Activated CD8-positive, alpha-beta memory T cell treated with anti-CD3 and anti-CD28 coated beads, Interleukin-2, amount 10 ng/mL, durations not matched to agents 7 days and 5 days (primary cell): ENCODE data around the gene RNF217. TPM values are rescaled to one million over a fixed set of nuclear protein-coding genes. Genes with fewer than 3 reads are reported as not detected.
"Not testable (repeated sequence)": the region's sequence is repeated elsewhere in the genome, so short reads cannot be mapped to it uniquely, and the experiment has no call there.

Experiments
- ATAC-seq: fragments of 150-1000 bp; cut with Tn5 transposase; one replicate; pipeline ENCODE4 v1.10.0; 2021; ENCODE audit warnings: moderate library complexity
- CTCF ChIA-PET: fragments of 350-600 bp; sonication (Branson Sonifier 250); formaldehyde crosslinking; loops from one replicate; lab custom pipeline; 2021; ENCODE audit warnings: antibody characterized with exemption; lab: Charles Lee
- DNase-seq: peaks from one replicate; pipeline ENCODE4 v3.0.0-alpha.2; 2020
- H3K27ac Mint-ChIP-seq: one replicate; pipeline ENCODE4 v1.8.0; 2021; ENCODE audit warnings: mild to moderate bottlenecking, mixed read lengths
- H3K27me3 Mint-ChIP-seq: one replicate; pipeline ENCODE4 v1.8.0; 2021; ENCODE audit warnings: mixed read lengths
- H3K36me3 Mint-ChIP-seq: one replicate; pipeline ENCODE4 v1.8.0; 2021; ENCODE audit warnings: mild to moderate bottlenecking, mixed read lengths
- H3K4me1 Mint-ChIP-seq: one replicate; pipeline ENCODE4 v1.8.0; 2021; ENCODE audit warnings: mixed read lengths
- H3K4me3 Mint-ChIP-seq: one replicate; pipeline ENCODE4 v1.8.0; 2021; ENCODE audit warnings: mild to moderate bottlenecking, moderate library complexity, mixed read lengths
- H3K9me3 Mint-ChIP-seq: one replicate; pipeline ENCODE4 v1.8.0; 2022; ENCODE audit warnings: low read depth, mixed read lengths
- total RNA-seq, 2 experiments: library from RNA; stranded (reverse); gene quantifications; one replicate each; pipeline ENCODE4 v1.2.3, GENCODE V29; 2021

Gene RNF217, protein sequence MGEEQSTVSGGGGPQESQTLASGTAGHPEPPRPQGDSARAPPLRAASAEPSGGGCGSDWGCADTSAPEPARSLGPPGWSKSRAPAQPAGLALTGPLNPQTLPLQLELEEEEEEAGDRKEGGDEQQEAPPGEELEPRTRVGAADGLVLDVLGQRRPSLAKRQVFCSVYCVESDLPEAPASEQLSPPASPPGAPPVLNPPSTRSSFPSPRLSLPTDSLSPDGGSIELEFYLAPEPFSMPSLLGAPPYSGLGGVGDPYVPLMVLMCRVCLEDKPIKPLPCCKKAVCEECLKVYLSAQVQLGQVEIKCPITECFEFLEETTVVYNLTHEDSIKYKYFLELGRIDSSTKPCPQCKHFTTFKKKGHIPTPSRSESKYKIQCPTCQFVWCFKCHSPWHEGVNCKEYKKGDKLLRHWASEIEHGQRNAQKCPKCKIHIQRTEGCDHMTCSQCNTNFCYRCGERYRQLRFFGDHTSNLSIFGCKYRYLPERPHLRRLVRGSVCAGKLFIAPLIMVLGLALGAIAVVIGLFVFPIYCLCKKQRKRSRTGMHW
- under 1 TPM in 1 of 2 experiments, not detected in 1; 0.70 TPM for total RNA-seq

DNA sequence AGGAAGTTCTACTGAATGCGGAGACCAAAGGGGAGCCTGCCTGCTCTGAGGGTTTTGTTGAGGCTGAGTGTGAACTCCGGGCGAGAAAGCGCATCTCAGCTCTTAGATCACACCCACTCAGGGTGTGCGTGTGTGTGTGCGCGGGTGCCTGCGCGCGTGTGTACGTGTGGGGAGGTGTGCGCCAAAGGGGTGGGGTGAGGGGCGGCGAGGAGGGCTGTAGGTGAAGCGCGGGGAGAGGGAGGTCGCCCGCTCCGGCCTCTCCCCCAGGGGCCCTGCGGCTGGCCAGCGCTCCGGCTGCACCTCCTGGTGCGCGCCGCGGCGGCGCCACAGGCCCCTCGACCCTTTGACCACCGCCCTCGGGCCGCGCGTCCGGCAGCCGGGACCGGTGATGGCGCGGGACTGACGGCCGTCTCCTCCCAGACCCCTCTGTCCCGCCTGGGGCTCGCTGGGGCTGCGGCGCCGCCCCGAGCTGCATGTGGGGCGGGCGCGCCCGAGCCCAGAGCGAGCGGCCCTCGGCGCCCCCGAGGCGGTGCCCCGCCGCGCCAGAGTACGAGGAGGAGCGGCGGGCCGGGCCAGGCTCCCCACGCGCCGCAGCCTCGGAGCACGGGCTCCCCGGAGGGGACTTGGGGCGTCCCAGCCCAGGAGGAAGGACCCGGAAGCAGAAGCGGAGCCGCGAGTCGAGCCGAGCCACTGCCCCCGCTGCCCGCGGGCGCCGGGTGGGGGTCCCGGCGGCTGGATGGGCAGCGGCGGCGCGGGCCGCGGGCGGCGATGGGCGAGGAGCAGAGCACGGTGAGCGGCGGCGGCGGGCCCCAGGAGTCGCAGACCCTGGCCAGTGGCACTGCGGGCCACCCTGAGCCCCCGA is at the start of gene RNF217:
RNF217 (plus strand) TSS at position 661 of the 862 bp plus-strand sequence; CDS start at position 769, 108 bp downstream.
- ATAC-seq: peak; percentile 55

DNA sequence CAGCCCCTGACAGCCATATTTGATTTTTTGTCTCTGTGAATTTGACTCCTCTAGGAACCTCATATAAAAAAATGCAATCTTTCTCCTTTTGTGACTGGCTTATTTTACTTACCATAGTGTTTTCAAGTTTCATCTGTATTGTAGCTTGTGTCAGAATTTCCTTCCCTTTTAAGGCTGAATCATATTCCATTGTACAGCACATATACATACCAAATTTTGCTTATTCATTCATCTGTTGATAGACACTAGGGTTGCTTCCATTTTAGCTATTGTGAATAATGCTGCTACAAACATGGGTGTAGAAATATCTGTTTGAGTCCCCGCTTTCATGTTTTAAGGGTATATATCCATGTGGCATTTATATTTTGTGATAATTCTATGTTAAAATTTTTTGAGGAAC is 49.2 kb upstream of the RNF217 start:
- no peaks in the 10 kb centered on the region for H3K36me3 Mint-ChIP-seq
- no peak overlapping the region for H3K27ac Mint-ChIP-seq
- no peak for DNase-seq
- no peaks in the 10 kb centered on the region for H3K4me1 Mint-ChIP-seq
- H3K27me3 Mint-ChIP-seq: no peaks in the 10 kb centered on the region
- no peak for ATAC-seq
- CTCF ChIA-PET: no interaction called here
- no peak overlapping the region for H3K4me3 Mint-ChIP-seq
- no peaks in the 10 kb centered on the region for H3K9me3 Mint-ChIP-seq

More for the DNA sequence above, at the start of gene RNF217:
- Mint-ChIP-seq H3K9me3 (no peaks in the 10 kb centered on the region), H3K27ac (no peak within 1 kb of the TSS), H3K27me3 (peaks cover 55% of the 10 kb centered on the region), H3K4me1 (peaks cover 10% of the 10 kb centered on the region), H3K36me3 (peaks cover 2% of the 10 kb centered on the region), H3K4me3 (peak within 1 kb of the TSS; percentile 45)
- CTCF ChIA-PET: no interaction called here
- no peak for DNase-seq

DNA sequence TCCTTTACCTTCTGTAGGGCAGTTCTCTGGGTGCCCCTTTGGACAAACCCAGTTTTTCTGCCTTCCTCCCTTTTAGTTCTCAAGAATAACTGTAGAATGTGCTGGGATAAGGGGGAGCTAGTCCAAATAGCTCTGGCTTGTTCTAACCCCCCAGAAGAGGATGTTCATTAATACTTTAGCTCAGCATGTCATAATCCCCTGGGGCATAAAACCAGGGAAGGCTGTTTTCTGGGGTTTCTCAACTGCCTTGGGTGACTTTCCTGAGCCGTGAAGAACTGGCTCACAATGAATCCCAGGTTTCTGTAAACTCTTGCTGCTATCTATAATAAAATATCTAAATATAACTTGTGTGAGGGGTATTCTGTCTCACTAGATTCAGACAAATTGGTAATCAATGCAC is 44.5 kb upstream of the RNF217 start:
- no peaks in the 10 kb centered on the region for H3K4me1 Mint-ChIP-seq

DNA sequence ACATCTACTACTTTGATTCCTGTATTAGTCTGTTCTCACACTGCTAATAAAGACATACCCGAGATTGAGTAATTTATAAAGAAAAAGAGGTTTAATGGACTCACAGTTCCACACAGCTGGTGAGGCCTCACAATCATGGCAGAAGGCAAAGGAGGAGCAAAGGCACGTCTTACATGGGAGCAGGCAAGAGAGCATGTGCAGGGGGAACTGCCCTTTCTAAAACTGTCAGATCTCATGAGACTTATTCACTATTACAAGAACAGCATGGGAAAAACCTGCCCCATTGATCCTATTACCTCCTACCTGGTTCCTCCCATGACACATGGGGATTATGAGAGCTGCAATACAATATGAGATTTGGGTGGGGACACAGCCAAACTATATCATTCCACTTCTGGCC is 42.5 kb upstream of the RNF217 start:
- H3K27ac Mint-ChIP-seq, H3K27me3 Mint-ChIP-seq, H3K4me1 Mint-ChIP-seq, ATAC-seq, DNase-seq, H3K4me3 Mint-ChIP-seq, H3K9me3 Mint-ChIP-seq, CTCF ChIA-PET, H3K36me3 Mint-ChIP-seq: not testable (repeated sequence)

More for the DNA sequence above, 44.5 kb upstream of the RNF217 start:
- H3K36me3 Mint-ChIP-seq: no peaks in the 10 kb centered on the region
- H3K4me3 Mint-ChIP-seq: no peak overlapping the region
- H3K27ac Mint-ChIP-seq: no peak overlapping the region
- ATAC-seq: no peak
- H3K27me3 Mint-ChIP-seq: no peaks in the 10 kb centered on the region
- no peak for DNase-seq
- CTCF ChIA-PET: no interaction called here
- H3K9me3 Mint-ChIP-seq: no peaks in the 10 kb centered on the region

DNA sequence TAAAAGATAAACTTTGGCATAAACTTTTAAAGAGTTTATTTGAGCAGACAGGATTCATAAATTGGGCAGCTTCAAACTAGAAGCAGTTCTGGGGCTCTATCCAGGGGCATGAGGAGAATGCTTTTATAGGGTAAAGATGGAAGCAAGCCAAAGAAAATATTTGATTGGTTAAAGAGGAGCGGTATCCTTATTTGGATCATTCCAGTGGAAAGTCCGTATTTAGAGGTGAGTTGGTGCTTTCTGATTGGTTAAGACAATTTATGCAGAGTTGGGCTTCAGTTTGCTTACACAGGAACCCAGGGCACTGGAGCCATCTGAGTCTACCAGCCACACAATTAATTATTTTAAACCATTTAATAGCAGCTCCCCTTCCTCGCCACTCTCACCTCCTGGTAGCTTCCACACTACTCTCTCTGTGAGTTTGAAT is 37.9 kb upstream of the RNF217 start:
- DNase-seq (no peak), ATAC-seq (no peak)
- Mint-ChIP-seq H3K36me3 (no peaks in the 10 kb centered on the region), H3K27me3 (no peaks in the 10 kb centered on the region), H3K27ac (no peak overlapping the region), H3K4me1 (no peaks in the 10 kb centered on the region), H3K4me3 (no peak overlapping the region), H3K9me3 (peaks cover 2% of the 10 kb centered on the region)
- CTCF ChIA-PET: no interaction called here

DNA sequence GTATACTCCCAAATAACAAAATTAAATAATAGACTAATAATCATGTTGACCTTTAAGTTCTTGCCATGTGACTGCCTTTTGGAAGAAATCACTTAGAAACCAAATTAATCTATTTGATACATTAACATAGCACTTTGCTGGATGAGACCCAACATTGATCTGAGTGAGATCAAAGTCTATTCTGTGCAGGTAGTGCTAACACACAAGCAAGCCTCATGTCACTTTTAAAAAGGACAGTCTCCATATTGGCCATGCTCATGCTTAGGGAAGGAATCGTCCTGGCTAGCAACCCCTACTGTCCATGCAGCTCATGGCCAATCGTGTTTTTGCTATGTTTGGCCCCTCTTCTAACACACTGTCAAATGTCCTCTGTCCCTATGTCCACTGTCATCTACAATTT is 35.8 kb upstream of the RNF217 start:
- H3K36me3 Mint-ChIP-seq: no peaks in the 10 kb centered on the region
- no peak for ATAC-seq

DNA sequence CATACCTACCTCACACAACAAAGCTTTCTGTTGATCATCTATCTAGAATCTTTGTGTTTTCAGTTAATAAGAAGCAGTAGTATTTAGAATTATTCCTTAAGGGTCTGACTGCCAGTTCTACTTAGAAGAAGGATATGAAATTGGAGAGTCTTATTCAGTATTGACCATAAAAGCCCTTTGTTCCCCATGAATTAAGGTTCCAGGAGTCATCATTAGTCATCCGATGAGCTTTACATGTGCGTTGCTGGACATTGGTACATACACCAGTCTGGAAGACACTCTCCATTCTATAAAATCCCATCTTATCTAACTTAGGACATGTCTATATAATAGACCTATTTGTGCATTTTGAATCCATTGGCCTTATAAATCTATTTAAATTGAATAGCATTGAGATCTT is 34.4 kb upstream of the RNF217 start:
- Mint-ChIP-seq H3K36me3 (no peaks in the 10 kb centered on the region), H3K9me3 (peaks cover 2% of the 10 kb centered on the region), H3K27ac (no peak overlapping the region), H3K4me1 (no peaks in the 10 kb centered on the region), H3K4me3 (no peak overlapping the region), H3K27me3 (no peaks in the 10 kb centered on the region)
- no peak for DNase-seq
- CTCF ChIA-PET: no interaction called here
- ATAC-seq: no peak

More for the DNA sequence above, 35.8 kb upstream of the RNF217 start:
- H3K27ac Mint-ChIP-seq: no peak overlapping the region
- H3K4me3 Mint-ChIP-seq: no peak overlapping the region
- CTCF ChIA-PET: no interaction called here
- peaks cover 2% of the 10 kb centered on the region for H3K9me3 Mint-ChIP-seq
- no peak for DNase-seq
- no peaks in the 10 kb centered on the region for H3K27me3 Mint-ChIP-seq
- no peaks in the 10 kb centered on the region for H3K4me1 Mint-ChIP-seq

DNA sequence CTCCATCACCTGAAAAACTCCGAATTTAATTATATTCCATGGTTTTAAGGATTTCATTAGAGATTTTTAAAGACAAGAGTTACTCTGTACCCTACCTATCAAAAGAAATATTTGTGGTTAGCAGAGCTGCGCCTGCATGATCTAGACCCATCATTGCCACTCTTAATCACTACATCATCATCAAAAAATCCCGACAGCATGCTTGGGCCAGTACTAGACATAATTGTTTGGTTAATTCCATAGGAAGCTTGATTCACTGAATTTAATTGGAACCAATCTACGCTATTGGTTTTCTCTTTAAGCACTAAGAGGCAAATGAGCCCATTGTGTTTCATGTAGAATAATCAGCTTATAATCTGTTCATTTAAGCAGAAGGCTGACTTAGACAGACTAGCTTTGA is 33.4 kb upstream of the RNF217 start:
- Mint-ChIP-seq H3K27me3 (no peaks in the 10 kb centered on the region), H3K27ac (no peak overlapping the region), H3K4me1 (no peaks in the 10 kb centered on the region), H3K4me3 (no peak overlapping the region), H3K36me3 (no peaks in the 10 kb centered on the region), H3K9me3 (no peaks in the 10 kb centered on the region)
- CTCF ChIA-PET: no interaction called here
- no peak for ATAC-seq
- no peak for DNase-seq

DNA sequence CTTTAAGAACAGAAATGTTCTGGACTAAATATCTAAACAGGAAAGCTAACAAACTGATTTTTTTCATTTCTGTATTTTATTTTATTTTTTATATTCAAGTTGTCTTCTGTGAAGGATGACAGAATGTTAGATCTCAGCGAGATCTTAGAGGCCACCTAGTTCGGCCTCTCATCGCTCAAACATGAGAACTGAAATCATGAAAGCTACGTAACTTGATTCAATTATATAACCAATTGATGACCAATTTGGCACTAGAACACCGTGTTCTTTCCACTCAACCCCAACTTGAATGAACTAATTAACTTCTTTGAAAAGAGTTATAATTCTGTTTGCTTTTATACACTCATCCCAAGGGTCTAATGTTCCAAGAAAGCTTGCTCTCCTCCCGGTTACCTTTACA is 24.6 kb upstream of the RNF217 start:
- Mint-ChIP-seq H3K36me3 (no peaks in the 10 kb centered on the region), H3K27me3 (no peaks in the 10 kb centered on the region), H3K4me1 (no peaks in the 10 kb centered on the region), H3K27ac (no peak overlapping the region), H3K9me3 (peaks cover 2% of the 10 kb centered on the region), H3K4me3 (no peak overlapping the region)
- CTCF ChIA-PET: no interaction called here
- ATAC-seq (no peak), DNase-seq (no peak)

DNA sequence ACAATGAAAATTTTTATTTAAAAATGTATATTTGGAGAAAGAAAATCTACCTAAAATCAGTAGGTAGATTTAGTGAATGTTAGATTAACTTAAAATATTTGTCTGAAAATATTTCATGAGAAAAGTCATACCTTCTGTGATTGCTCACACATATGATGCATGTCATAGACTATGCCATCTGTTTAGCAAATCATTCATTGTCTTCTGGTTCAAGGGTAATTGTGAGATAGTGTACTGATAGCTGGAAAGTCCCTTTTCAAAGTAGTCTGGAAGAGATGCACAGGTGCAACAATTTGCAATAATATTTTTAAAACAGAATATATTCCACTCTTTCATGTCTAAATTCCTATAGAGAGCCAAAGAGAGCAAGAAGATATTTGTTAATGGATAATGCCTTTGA is 21.0 kb upstream of the RNF217 start:
- H3K4me1 Mint-ChIP-seq: no peaks in the 10 kb centered on the region
- CTCF ChIA-PET: no interaction called here
- H3K4me3 Mint-ChIP-seq: no peak overlapping the region
- H3K9me3 Mint-ChIP-seq: no peaks in the 10 kb centered on the region
- ATAC-seq: no peak
- no peak for DNase-seq
- H3K27ac Mint-ChIP-seq: no peak overlapping the region
- H3K27me3 Mint-ChIP-seq: no peaks in the 10 kb centered on the region
- H3K36me3 Mint-ChIP-seq: no peaks in the 10 kb centered on the region

DNA sequence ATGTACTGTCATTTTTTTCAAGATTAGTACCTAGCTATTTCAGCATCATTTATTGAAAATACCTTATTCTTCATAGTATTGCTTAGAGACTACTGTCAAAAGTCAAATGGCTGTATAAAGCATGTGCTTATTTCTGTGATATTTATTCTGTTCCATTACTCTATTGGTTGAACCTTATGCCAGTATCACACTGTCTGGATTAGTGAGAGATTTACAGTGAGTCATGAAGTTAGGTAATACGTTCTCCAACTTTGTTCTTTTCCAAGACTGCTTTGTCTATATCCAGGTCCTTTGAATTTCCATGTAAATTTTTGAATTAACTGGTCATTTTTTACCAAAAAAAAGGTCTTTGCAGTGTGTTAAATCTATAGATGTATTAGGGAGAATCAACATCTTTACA is 18.6 kb upstream of the RNF217 start:
- DNase-seq (no peak), ATAC-seq (no peak)
- H3K4me3 Mint-ChIP-seq: no peak overlapping the region
- no peaks in the 10 kb centered on the region for H3K27me3 Mint-ChIP-seq
- H3K4me1 Mint-ChIP-seq: no peaks in the 10 kb centered on the region
- CTCF ChIA-PET: no interaction called here
- H3K9me3 Mint-ChIP-seq: no peaks in the 10 kb centered on the region
- no peaks in the 10 kb centered on the region for H3K36me3 Mint-ChIP-seq
- H3K27ac Mint-ChIP-seq: no peak overlapping the region

DNA sequence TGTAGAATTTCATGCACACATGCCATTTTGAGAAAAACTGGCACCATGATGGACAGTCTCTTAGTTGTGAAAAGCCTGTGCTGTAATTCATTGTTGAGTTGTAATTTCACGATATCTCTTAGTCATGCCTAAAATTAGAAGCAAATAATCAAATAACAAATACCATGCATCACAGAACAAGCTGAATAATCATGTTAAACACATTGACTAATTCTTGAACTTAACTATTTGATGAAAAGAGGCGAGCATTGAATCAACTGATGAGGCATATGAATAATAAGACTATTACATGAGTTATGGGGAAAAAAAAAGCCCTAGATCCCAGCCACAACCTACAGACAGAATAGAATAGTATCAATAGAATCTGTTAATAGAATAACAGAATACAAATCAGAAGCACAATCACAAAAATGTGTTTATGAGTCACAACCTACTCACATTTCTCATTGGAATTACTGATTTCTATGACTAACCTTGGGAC is 14.2 kb upstream of the RNF217 start:
- DNase-seq (no peak), ATAC-seq (no peak)
- no peaks in the 10 kb centered on the region for H3K27me3 Mint-ChIP-seq
- no peaks in the 10 kb centered on the region for H3K36me3 Mint-ChIP-seq
- H3K4me3 Mint-ChIP-seq: no peak overlapping the region
- no peaks in the 10 kb centered on the region for H3K9me3 Mint-ChIP-seq
- CTCF ChIA-PET: no interaction called here
- no peaks in the 10 kb centered on the region for H3K4me1 Mint-ChIP-seq
- no peak overlapping the region for H3K27ac Mint-ChIP-seq

DNA sequence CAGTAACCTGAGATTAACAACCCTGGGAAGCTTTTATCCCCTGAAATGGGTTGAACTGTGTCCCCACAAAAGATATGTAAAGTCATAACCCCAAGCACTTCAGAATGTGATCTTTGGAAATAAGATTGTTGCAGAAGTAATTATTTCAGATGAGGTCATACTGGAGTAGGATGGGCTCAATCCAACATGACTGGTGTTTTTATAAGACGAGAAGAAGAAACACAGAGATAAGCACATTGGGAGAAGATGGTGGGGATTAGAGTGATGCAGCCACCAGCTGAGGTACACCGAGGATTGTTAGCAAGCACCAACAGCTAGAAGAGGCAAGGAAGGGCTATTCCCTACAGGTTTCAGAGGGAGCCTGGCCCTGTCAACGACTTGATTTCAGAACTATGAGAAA is 12.5 kb upstream of the RNF217 start:
- CTCF ChIA-PET: no interaction called here
- Mint-ChIP-seq H3K36me3 (no peaks in the 10 kb centered on the region), H3K4me3 (no peak overlapping the region), H3K27me3 (no peaks in the 10 kb centered on the region), H3K4me1 (no peaks in the 10 kb centered on the region), H3K27ac (no peak overlapping the region), H3K9me3 (no peaks in the 10 kb centered on the region)
- ATAC-seq (no peak), DNase-seq (no peak)
